Endothelial cell of umbilical vein (primary cell): ENCODE results near the gene ATP10B. TPM values are rescaled to one million over a fixed set of nuclear protein-coding genes. Genes with fewer than 3 reads are reported as not detected.

Experiments used
- BruUV-seq: library from RNA; stranded (reverse); fragments of 400-500 nt; replicated peaks from 2 replicates; lab custom pipeline; 2021; lab: Mats Ljungman, UMichigan
- CTCF ChIA-PET: fragments of 300-600, 350-600 bp; sonication (Branson Sonifier 250); formaldehyde crosslinking; loops from one replicate; lab custom pipeline; 2021; ENCODE audit warnings: antibody characterized with exemption, inconsistent platforms; lab: Charles Lee
- POLR2A ChIA-PET: fragments of 300-600, 350-600 bp; sonication (Branson Sonifier 250); formaldehyde crosslinking; loops from one replicate; lab custom pipeline; 2021; ENCODE audit warnings: antibody characterized with exemption, inconsistent platforms; lab: Charles Lee
- DNase-seq: peaks from one replicate; pipeline ENCODE4 v3.0.0-alpha.2; 2011; ENCODE audit warnings: low read depth, low spot score
- FAIRE-seq: peaks from 2 replicates; lab custom pipeline; 2011; peaks lifted over from hg19 to GRCh38; lab: Jason Lieb, UNC
- H2AFZ ChIP-seq: 2 replicates; pipeline ENCODE4 v1.6.0; 2012; ENCODE audit warnings: low read depth, low read length, control low read depth, inconsistent platforms
- H3K27ac ChIP-seq: 2 replicates; pipeline ENCODE4 v1.5.1; 2011; ENCODE audit warnings: low read depth, mild to moderate bottlenecking, control low read depth, low read length, moderate library complexity; ENCODE audit not compliant: insufficient read depth
- H3K27me3 ChIP-seq, 2 experiments: 2 replicates each; pipeline versions ENCODE4 v1.6.0 to v1.6.1; 2011; ENCODE audit warnings: low read length in 2 of 2, mixed read lengths in 1 of 2; ENCODE audit not compliant: control insufficient read depth in 2 of 2, insufficient read depth in 2 of 2
- H3K36me3 ChIP-seq, 2 experiments: 2 replicates in 1 of 2; 3 replicates in 1 of 2; pipeline ENCODE4 v1.5.1; 2011; ENCODE audit warnings: low read length in 2 of 2, mild to moderate bottlenecking in 1 of 2, moderate library complexity in 1 of 2; ENCODE audit not compliant: control insufficient read depth in 2 of 2, insufficient read depth in 2 of 2; ENCODE audit errors: extremely low read depth in 1 of 2
- H3K4me1 ChIP-seq: 3 replicates; pipeline ENCODE4 v1.5.1; 2011; ENCODE audit warnings: mild to moderate bottlenecking, low read length; ENCODE audit not compliant: control insufficient read depth, insufficient read depth; ENCODE audit errors: extremely low read depth
- H3K4me2 ChIP-seq: 2 replicates; pipeline ENCODE4 v1.6.1; 2011; ENCODE audit warnings: low read length, control low read depth, mixed read lengths; ENCODE audit not compliant: insufficient read depth
- H3K4me3 ChIP-seq, 3 experiments: fragments of 200-600 bp in 1 of 3; sonication (generic), shearing (Covaris generic) in 1 of 3; replicated peaks in 1 of 3; 2 replicates each; pipeline ENCODE4 v1.5.1; 2011 to 2016; ENCODE audit warnings: control low read depth in 3 of 3, low read length in 3 of 3, mild to moderate bottlenecking in 2 of 3, inconsistent platforms in 1 of 3, low read depth in 1 of 3, moderate library complexity in 1 of 3; ENCODE audit not compliant: insufficient read depth in 1 of 3
- H3K79me2 ChIP-seq: 2 replicates; pipeline ENCODE4 v1.6.0; 2012; ENCODE audit warnings: low read length, inconsistent platforms; ENCODE audit not compliant: control insufficient read depth, insufficient read depth
- H3K9ac ChIP-seq: replicated peaks from 2 replicates; pipeline ENCODE3; 2011; ENCODE audit warnings: low read length, control low read depth; ENCODE audit not compliant: insufficient read depth; ENCODE audit errors: extremely low read depth
- H3K9me1 ChIP-seq: replicated peaks from 3 replicates; pipeline ENCODE4 v1.6.0; 2011; ENCODE audit warnings: mild to moderate bottlenecking, low read length; ENCODE audit not compliant: control insufficient read depth, insufficient read depth; ENCODE audit errors: extremely low read depth
- H3K9me3 ChIP-seq: replicated peaks from 2 replicates; pipeline ENCODE4 v1.5.1; 2012; ENCODE audit warnings: low read length, inconsistent platforms; ENCODE audit not compliant: control insufficient read depth, insufficient read depth
- H4K20me1 ChIP-seq: replicated peaks from 2 replicates; pipeline ENCODE3; 2011; ENCODE audit warnings: mild to moderate bottlenecking, low read length; ENCODE audit not compliant: control insufficient read depth, insufficient read depth; ENCODE audit errors: extremely low read depth
- CTCF ChIP-seq, 2 donors: IDR thresholded peaks; 1 replicate in 1 of 2; 2 replicates in 1 of 2; pipeline ENCODE4 v1.5.1; 2011; ENCODE audit warnings: low read length in 2 of 2, mild to moderate bottlenecking in 2 of 2, moderate library complexity in 2 of 2, control low read depth in 1 of 2, inconsistent platforms in 1 of 2, low read depth in 1 of 2; ENCODE audit not compliant: insufficient read depth in 1 of 2; ENCODE audit errors: extremely low read depth in 1 of 2
- JUN ChIP-seq: IDR thresholded peaks from 2 replicates; pipeline ENCODE4 v1.6.1; 2011; ENCODE audit warnings: borderline replicate concordance, low read depth; ENCODE audit not compliant: insufficient read length, insufficient read depth
- MAX ChIP-seq: IDR thresholded peaks from 2 replicates; pipeline ENCODE4 v1.6.1; 2011; ENCODE audit not compliant: insufficient read depth, insufficient read length
- POLR2A ChIP-seq: IDR thresholded peaks from 2 replicates; pipeline ENCODE4 v1.6.1; 2012; ENCODE audit warnings: low read depth, mild to moderate bottlenecking, control low read depth, low read length
- POLR2AphosphoS5 ChIP-seq: IDR thresholded peaks from 2 replicates; pipeline ENCODE4 v1.6.1; 2012; ENCODE audit warnings: low read depth, mild to moderate bottlenecking, control low read depth, low read length, moderate library complexity; ENCODE audit not compliant: insufficient read depth
- dilution Hi-C: fragments of 300-500 bp; cut with MboI; formaldehyde crosslinking; loops from one replicate; pipeline ENCODE4 v1.15.0; 2019; ENCODE audit warnings: low sequenced_read_pairs; ENCODE audit not compliant: extremely low pct_ligation_motif_present
- intact Hi-C: fragments of 100-400 bp; cut with micrococcal nuclease; formaldehyde crosslinking; loops from one replicate; pipeline ENCODE4 v1.10.0; 2022
- polyA plus RNA-seq, 4 experiments: library from polyadenylated mRNA; depleted of rRNA in 3 of 4; stranded (reverse) in 3 of 4; unstranded in 1 of 4; fragments of >200 nt; gene quantifications; 2 replicates each; pipeline versions ENCODE4 v1.2.1 to v1.2.3, GENCODE V29; 2011 to 2012; ENCODE audit warnings: missing spikeins in 1 of 4
- total RNA-seq: library from RNA; stranded (reverse); gene quantifications from 2 replicates; pipeline ENCODE4 v1.2.3, GENCODE V29; 2021

Gene ATP10B
- total and polyA plus RNA-seq, 2 donors (not counting 3 experiments of a cell fraction or from before 2014, with no cell fraction given) = not detected

- no peak for TF ChIP-seq POLR2AphosphoS5
- no peak for TF ChIP-seq POLR2A
- no peak for FAIRE-seq
These were observed 14.8 kb downstream of the ATP10B start for GRCh38 chr5:160837211-160837610.

DNA sequence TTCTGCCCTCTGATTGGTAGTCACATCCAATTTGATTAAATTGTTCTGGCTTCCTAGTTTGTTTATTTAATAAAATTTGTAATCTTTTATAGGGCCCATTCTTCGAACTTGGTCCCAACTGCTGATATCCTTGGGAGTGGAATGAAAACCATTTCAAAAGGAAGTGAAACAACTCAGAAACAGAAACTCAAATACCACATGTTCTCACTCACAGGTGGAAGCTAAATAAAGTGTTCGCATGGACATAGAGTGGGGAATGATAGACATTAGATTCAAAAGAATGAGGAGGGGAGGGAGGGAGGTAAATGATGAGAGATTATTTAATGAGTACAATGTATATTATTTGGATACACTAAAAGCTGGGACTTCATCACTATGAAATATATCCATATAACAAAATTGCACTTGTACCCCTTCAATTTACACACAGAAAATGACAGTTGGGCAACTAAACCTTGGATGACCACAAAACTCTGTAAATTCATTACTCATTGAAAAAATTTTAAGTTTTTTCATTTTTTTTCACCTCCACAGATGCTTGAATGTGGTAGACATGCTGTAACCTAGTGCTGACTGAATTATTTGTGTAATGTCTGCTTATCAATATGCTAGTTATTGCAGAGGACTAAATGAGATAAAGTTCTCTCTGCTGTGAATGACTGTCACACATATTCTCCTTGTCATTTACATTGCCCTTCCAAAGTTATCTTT is 16.0 kb downstream of the ATP10B start:
- intact Hi-C loops (no loop called here), dilution Hi-C loops (no loop called here)
- FAIRE-seq (no peak), DNase-seq (no peak)
- Histone ChIP-seq H3K4me3 (no peak overlapping the region), H3K9me3 (no peaks in the 10 kb centered on the region), H3K27ac (no peak overlapping the region), H3K9ac (no peak overlapping the region), H3K4me2 (no peak overlapping the region), H2AFZ (no peak overlapping the region), H4K20me1 (no peaks in the 10 kb centered on the region), H3K79me2 (no peaks in the 10 kb centered on the region), H3K27me3 (no peaks in the 10 kb centered on the region), H3K36me3 (no peaks in the 10 kb centered on the region), H3K4me1 (no peaks in the 10 kb centered on the region), H3K9me1 (no peaks in the 10 kb centered on the region)
- CTCF ChIA-PET = no interaction called here
- TF ChIP-seq MAX (no peak), JUN (no peak), CTCF (IDR thresholded peaks at IDR 0.05; ENCODE audit: extremely low read depth in 1 of 2, insufficient read depth in 1 of 2, low read depth in 1 of 2, low read length in 2 of 2) (no peak), POLR2AphosphoS5 (no peak)
- no TSS peak for BruUV-seq
- POLR2A ChIA-PET = no interaction called here

More at GRCh38 chr5:160837211-160837610, 14.8 kb downstream of the ATP10B start:
- no peak overlapping the region for H3K27ac ChIP-seq
- DNase-seq = no peak
- H3K9me3 ChIP-seq = no peaks in the 10 kb centered on the region
- H3K9ac ChIP-seq = no peak overlapping the region
- H4K20me1 ChIP-seq = no peaks in the 10 kb centered on the region
- no peak overlapping the region for H2AFZ ChIP-seq
- H3K9me1 ChIP-seq = no peaks in the 10 kb centered on the region
- H3K4me2 ChIP-seq = no peak overlapping the region
- H3K27me3 ChIP-seq = no peaks in the 10 kb centered on the region
- no peaks in the 10 kb centered on the region for H3K4me1 ChIP-seq
- no TSS peak for BruUV-seq
- dilution Hi-C loops (no loop called here), intact Hi-C loops (no loop called here)
- no peak overlapping the region for H3K4me3 ChIP-seq
- ChIA-PET POLR2A (no interaction called here), CTCF (no interaction called here)
- no peaks in the 10 kb centered on the region for H3K36me3 ChIP-seq
- no peaks in the 10 kb centered on the region for H3K79me2 ChIP-seq
